HEK293 (cell line): ENCODE data around the gene PAK1.

Experiments used
- CTCF ChIA-PET: fragments of 350-600 bp; formaldehyde crosslinking; extraction: SDS; loops from one replicate; lab custom pipeline; 2021; ENCODE audit warnings: antibody characterized with exemption; lab: Yijun Ruan, JAX
- POLR2A ChIA-PET: fragments of 300-600 bp; formaldehyde crosslinking; extraction: SDS; loops from one replicate; lab custom pipeline; 2020; ENCODE audit warnings: antibody characterized with exemption, inconsistent platforms; lab: Yijun Ruan, JAX
- H3K27ac ChIP-seq: fragments of 200-500 bp; sonication (Bioruptor generic); 2 replicates; pipeline ENCODE4 v1.5.1; 2014; ENCODE audit warnings: low read depth, low read length, control low read depth, inconsistent platforms; ENCODE audit errors: extremely low read depth
- H3K36me3 ChIP-seq, 2 experiments: fragments of 200-500 bp in 1 of 2; sonication (Bioruptor generic) in 1 of 2; 1 replicate in 1 of 2; 2 replicates in 1 of 2; pipeline ENCODE4 v1.5.1; 2014 to 2017; ENCODE audit warnings: inconsistent platforms in 2 of 2, low read length in 2 of 2; ENCODE audit not compliant: control insufficient read depth in 2 of 2, insufficient read depth in 1 of 2
- H3K4me1 ChIP-seq: fragments of 200-500 bp; sonication (Bioruptor generic); 2 replicates; pipeline ENCODE4 v1.5.1; 2014; ENCODE audit warnings: mild to moderate bottlenecking, low read length, inconsistent platforms; ENCODE audit not compliant: control insufficient read depth, insufficient read depth
- H3K4me3 ChIP-seq: 2 replicates; pipeline ENCODE4 v1.5.1; 2011; ENCODE audit warnings: low read depth, mild to moderate bottlenecking, control low read depth, low read length, moderate library complexity
- H3K9me3 ChIP-seq: fragments of 200-500 bp; sonication (Bioruptor generic); 2 replicates; pipeline ENCODE4 v1.5.1; 2014; ENCODE audit warnings: low read depth, low read length, inconsistent platforms; ENCODE audit not compliant: control insufficient read depth, insufficient read depth
- FEZF1 ChIP-seq: fragments of 450-650 bp; formaldehyde crosslinking; IDR thresholded peaks from 2 replicates; pipeline ENCODE4 v1.5.1; 2016; ENCODE audit warnings: missing biosample characterization, missing genetic modification characterization
- GLIS2 ChIP-seq: fragments of 450-650 bp; formaldehyde crosslinking; IDR thresholded peaks from 2 replicates; pipeline ENCODE4 v1.5.1; 2016; ENCODE audit warnings: missing biosample characterization, missing genetic modification characterization
- HOXA7 ChIP-seq: sonication (generic); formaldehyde crosslinking; IDR thresholded peaks from 2 replicates; pipeline ENCODE4 v1.8.1; 2022; ENCODE audit warnings: missing genetic modification reagents, borderline replicate concordance
- REPIN1 ChIP-seq: fragments of 450-650 bp; formaldehyde crosslinking; IDR thresholded peaks from 2 replicates; pipeline ENCODE4 v1.5.1; 2017; ENCODE audit warnings: missing biosample characterization, missing genetic modification characterization, low read depth
- ZNF132 ChIP-seq: fragments of 450-650 bp; formaldehyde crosslinking; IDR thresholded peaks from 2 replicates; pipeline ENCODE4 v1.5.1; 2017; ENCODE audit warnings: missing biosample characterization, missing genetic modification characterization, borderline replicate concordance
- ZNF146 ChIP-seq: fragments of 450-650 bp; formaldehyde crosslinking; IDR thresholded peaks from 2 replicates; pipeline ENCODE4 v1.5.1; 2016; ENCODE audit warnings: missing biosample characterization, missing genetic modification characterization
- ZNF155 ChIP-seq: fragments of 450-650 bp; formaldehyde crosslinking; IDR thresholded peaks from 2 replicates; pipeline ENCODE4 v1.5.1; 2016; ENCODE audit warnings: missing biosample characterization, missing genetic modification characterization
- ZNF596 ChIP-seq: fragments of 450-650 bp; IDR thresholded peaks from 2 replicates; pipeline ENCODE4 v1.5.0; 2018; ENCODE audit warnings: missing biosample characterization, mild to moderate bottlenecking, missing genetic modification characterization, moderate library complexity
- ZNF792 ChIP-seq: fragments of 450-650 bp; formaldehyde crosslinking; IDR thresholded peaks from 2 replicates; pipeline ENCODE4 v1.5.1; 2016; ENCODE audit warnings: missing biosample characterization, missing genetic modification characterization
- ZNF830 ChIP-seq: fragments of 450-650 bp; IDR thresholded peaks from 2 replicates; pipeline ENCODE4 v1.5.0; 2018; ENCODE audit warnings: missing biosample characterization, missing genetic modification characterization, low read depth, mild to moderate bottlenecking, moderate library complexity
- TF ChIP-seq, protein P1 (sequence below): fragments of 450-650 bp; formaldehyde crosslinking; IDR thresholded peaks from 2 replicates; pipeline ENCODE4 v1.5.0; 2017; ENCODE audit warnings: missing biosample characterization, missing genetic modification characterization, borderline replicate concordance
- TF ChIP-seq, protein P2 (sequence below): fragments of 450-650 bp; formaldehyde crosslinking; IDR thresholded peaks from 2 replicates; pipeline ENCODE4 v1.5.1; 2016; ENCODE audit warnings: missing biosample characterization, missing genetic modification characterization
- TF ChIP-seq, protein P3 (sequence below): fragments of 450-650 bp; formaldehyde crosslinking; IDR thresholded peaks from 2 replicates; pipeline ENCODE4 v1.5.1; 2016; ENCODE audit warnings: missing biosample characterization, missing genetic modification characterization
- TF ChIP-seq, protein P4 (sequence below): fragments of 450-650 bp; formaldehyde crosslinking; IDR thresholded peaks from 2 replicates; pipeline ENCODE4 v1.5.1; 2017; ENCODE audit warnings: missing biosample characterization, missing genetic modification characterization
- TF ChIP-seq, protein P5 (sequence below): fragments of 450-650 bp; formaldehyde crosslinking; IDR thresholded peaks from 2 replicates; pipeline ENCODE4 v1.5.1; 2016; ENCODE audit warnings: missing biosample characterization, missing genetic modification characterization

PAK1 gene

DNA sequence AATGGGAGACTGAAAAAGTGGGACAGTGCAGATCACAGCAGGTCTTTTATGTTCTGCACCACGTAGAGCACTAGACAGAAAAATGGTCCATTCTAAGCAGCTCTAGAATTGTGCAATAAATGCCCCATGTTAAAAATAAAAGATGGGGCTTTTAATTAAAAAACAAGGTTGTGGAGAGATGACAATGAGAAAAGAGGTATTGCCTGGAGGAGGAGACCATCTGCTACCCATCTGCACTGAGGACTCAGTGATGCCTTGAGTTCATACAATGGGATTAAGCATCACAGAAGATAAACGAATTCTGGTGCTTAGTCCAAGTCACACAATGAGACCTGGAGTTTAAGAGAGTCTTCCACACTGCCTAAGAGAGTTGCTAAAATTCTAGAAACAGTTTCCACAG is 73.6 kb downstream of the PAK1 start:
- no peak overlapping the region for H3K27ac ChIP-seq
- peaks cover 5% of the 10 kb centered on the region for H3K4me1 ChIP-seq
- CTCF ChIA-PET: interaction anchor here (1.0 kb wide), 1 partner anchor 69 kb away, joined by 3 read pairs; no protein-coding TSS in a partner anchor
- no peak overlapping the region for H3K4me3 ChIP-seq
- no peaks in the 10 kb centered on the region for H3K36me3 ChIP-seq
- POLR2A ChIA-PET: no interaction called here
- no peaks in the 10 kb centered on the region for H3K9me3 ChIP-seq
- TF ChIP-seq, protein P1, sequence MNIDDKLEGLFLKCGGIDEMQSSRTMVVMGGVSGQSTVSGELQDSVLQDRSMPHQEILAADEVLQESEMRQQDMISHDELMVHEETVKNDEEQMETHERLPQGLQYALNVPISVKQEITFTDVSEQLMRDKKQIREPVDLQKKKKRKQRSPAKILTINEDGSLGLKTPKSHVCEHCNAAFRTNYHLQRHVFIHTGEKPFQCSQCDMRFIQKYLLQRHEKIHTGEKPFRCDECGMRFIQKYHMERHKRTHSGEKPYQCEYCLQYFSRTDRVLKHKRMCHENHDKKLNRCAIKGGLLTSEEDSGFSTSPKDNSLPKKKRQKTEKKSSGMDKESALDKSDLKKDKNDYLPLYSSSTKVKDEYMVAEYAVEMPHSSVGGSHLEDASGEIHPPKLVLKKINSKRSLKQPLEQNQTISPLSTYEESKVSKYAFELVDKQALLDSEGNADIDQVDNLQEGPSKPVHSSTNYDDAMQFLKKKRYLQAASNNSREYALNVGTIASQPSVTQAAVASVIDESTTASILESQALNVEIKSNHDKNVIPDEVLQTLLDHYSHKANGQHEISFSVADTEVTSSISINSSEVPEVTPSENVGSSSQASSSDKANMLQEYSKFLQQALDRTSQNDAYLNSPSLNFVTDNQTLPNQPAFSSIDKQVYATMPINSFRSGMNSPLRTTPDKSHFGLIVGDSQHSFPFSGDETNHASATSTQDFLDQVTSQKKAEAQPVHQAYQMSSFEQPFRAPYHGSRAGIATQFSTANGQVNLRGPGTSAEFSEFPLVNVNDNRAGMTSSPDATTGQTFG (tag by site-specific recombination): no peak
- TF ChIP-seq HOXA7: no peak
- TF ChIP-seq, protein P2, sequence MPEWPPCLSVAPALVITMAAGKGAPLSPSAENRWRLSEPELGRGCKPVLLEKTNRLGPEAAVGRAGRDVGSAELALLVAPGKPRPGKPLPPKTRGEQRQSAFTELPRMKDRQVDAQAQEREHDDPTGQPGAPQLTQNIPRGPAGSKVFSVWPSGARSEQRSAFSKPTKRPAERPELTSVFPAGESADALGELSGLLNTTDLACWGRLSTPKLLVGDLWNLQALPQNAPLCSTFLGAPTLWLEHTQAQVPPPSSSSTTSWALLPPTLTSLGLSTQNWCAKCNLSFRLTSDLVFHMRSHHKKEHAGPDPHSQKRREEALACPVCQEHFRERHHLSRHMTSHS (tag by site-specific recombination): no peak
- TF ChIP-seq FEZF1: no peak
- no peak for TF ChIP-seq ZNF596 (tag by site-specific recombination)
- TF ChIP-seq ZNF155: no peak
- TF ChIP-seq, protein P3, sequence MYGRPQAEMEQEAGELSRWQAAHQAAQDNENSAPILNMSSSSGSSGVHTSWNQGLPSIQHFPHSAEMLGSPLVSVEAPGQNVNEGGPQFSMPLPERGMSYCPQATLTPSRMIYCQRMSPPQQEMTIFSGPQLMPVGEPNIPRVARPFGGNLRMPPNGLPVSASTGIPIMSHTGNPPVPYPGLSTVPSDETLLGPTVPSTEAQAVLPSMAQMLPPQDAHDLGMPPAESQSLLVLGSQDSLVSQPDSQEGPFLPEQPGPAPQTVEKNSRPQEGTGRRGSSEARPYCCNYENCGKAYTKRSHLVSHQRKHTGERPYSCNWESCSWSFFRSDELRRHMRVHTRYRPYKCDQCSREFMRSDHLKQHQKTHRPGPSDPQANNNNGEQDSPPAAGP (tag by site-specific recombination): no peak

DNA sequence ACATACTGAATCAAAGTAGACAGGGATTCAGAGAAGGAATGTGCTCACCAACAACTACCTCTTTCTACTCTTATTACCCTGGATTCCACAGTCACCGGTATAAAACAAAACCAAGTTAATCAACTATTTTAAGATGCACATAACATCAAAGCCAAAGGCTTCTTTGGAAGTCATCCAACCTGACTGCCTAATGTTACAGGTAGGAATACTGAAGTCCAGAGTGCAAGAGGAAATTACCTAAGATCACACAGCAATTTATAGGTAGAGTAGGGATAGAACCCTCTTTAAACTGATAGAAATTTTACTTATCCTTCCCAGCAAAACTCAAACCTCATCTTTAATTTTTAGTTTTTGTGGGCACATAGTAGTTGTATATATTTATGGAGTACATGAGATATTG is 76.3 kb downstream of the PAK1 start:
- no peak overlapping the region for H3K27ac ChIP-seq
- CTCF ChIA-PET: no interaction called here
- peaks cover 5% of the 10 kb centered on the region for H3K4me1 ChIP-seq
- H3K9me3 ChIP-seq: no peaks in the 10 kb centered on the region
- POLR2A ChIA-PET: no interaction called here
- TF ChIP-seq GLIS2 (tag by site-specific recombination) (no peak), ZNF830 (tag by site-specific recombination) (no peak), ZNF146 (tag by site-specific recombination) (no peak), ZNF792 (no peak), ZNF132 (tag by site-specific recombination) (no peak), REPIN1 (tag by site-specific recombination) (no peak)
- TF ChIP-seq, protein P4, sequence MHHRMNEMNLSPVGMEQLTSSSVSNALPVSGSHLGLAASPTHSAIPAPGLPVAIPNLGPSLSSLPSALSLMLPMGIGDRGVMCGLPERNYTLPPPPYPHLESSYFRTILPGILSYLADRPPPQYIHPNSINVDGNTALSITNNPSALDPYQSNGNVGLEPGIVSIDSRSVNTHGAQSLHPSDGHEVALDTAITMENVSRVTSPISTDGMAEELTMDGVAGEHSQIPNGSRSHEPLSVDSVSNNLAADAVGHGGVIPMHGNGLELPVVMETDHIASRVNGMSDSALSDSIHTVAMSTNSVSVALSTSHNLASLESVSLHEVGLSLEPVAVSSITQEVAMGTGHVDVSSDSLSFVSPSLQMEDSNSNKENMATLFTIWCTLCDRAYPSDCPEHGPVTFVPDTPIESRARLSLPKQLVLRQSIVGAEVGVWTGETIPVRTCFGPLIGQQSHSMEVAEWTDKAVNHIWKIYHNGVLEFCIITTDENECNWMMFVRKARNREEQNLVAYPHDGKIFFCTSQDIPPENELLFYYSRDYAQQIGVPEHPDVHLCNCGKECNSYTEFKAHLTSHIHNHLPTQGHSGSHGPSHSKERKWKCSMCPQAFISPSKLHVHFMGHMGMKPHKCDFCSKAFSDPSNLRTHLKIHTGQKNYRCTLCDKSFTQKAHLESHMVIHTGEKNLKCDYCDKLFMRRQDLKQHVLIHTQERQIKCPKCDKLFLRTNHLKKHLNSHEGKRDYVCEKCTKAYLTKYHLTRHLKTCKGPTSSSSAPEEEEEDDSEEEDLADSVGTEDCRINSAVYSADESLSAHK (tag by site-specific recombination): no peak
- TF ChIP-seq, protein P5, sequence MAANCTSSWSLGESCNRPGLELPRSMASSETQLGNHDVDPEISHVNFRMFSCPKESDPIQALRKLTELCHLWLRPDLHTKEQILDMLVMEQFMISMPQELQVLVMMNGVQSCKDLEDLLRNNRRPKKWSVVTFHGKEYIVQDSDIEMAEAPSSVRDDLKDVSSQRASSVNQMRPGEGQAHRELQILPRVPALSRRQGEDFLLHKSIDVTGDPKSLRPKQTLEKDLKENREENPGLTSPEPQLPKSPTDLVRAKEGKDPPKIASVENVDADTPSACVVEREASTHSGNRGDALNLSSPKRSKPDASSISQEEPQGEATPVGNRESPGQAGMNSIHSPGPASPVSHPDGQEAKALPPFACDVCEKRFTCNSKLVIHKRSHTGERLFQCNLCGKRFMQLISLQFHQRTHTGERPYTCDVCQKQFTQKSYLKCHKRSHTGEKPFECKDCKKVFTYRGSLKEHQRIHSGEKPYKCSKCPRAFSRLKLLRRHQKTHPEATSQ (tag by site-specific recombination): no peak
- H3K4me3 ChIP-seq: no peak overlapping the region
- no peaks in the 10 kb centered on the region for H3K36me3 ChIP-seq
